Liver (tissue), 9 donors: ENCODE measurements around the gene SELENOF. TPM values are rescaled to one million over a fixed set of nuclear protein-coding genes. Genes with fewer than 3 reads are reported as not detected.

Source experiments
- DNase-seq: peaks from one replicate; pipeline ENCODE4 v3.0.0-alpha.2; 2017; ENCODE audit warnings: low spot score
- H3K27ac ChIP-seq, 2 donors: one replicate each; pipeline ENCODE4 v1.7.0; 2013; ENCODE audit warnings: inconsistent platforms in 2 of 2, low read length in 2 of 2, control low read depth in 1 of 2, low read depth in 1 of 2, mild to moderate bottlenecking in 1 of 2
- H3K27me3 ChIP-seq, 4 donors: one replicate each; pipeline versions ENCODE4 v1.6.1 to v1.7.0; 2013; ENCODE audit warnings: low read length in 3 of 4, inconsistent platforms in 1 of 4, mild to moderate bottlenecking in 1 of 4, moderate library complexity in 1 of 4; ENCODE audit not compliant: control insufficient read depth in 4 of 4, insufficient read depth in 4 of 4
- H3K36me3 ChIP-seq, 4 donors: one replicate each; pipeline versions ENCODE4 v1.6.1 to v1.7.0; 2013; ENCODE audit warnings: low read length in 3 of 4, mild to moderate bottlenecking in 3 of 4, low read depth in 1 of 4, moderate library complexity in 1 of 4; ENCODE audit not compliant: control insufficient read depth in 4 of 4, insufficient read depth in 3 of 4
- H3K4me1 ChIP-seq, 4 donors: one replicate each; pipeline versions ENCODE4 v1.6.1 to v1.7.0; 2013; ENCODE audit warnings: low read length in 3 of 4, mild to moderate bottlenecking in 3 of 4, moderate library complexity in 1 of 4; ENCODE audit not compliant: control insufficient read depth in 4 of 4, insufficient read depth in 4 of 4
- H3K4me3 ChIP-seq, 3 donors: one replicate each; pipeline versions ENCODE4 v1.6.1 to v1.7.0; 2013; ENCODE audit warnings: low read length in 3 of 3, control low read depth in 1 of 3, low read depth in 1 of 3, mild to moderate bottlenecking in 1 of 3
- H3K9ac ChIP-seq, 2 donors: one replicate each; pipeline ENCODE4 v1.7.0; 2013; ENCODE audit warnings: low read length in 2 of 2, mild to moderate bottlenecking in 2 of 2, moderate library complexity in 2 of 2, control low read depth in 1 of 2, low read depth in 1 of 2
- H3K9me3 ChIP-seq, 4 donors: one replicate each; pipeline versions ENCODE4 v1.6.1 to v1.7.0; 2013; ENCODE audit warnings: low read length in 3 of 4; ENCODE audit not compliant: control insufficient read depth in 4 of 4
- ATF3 ChIP-seq: IDR thresholded peaks from 2 replicates; pipeline ENCODE4 v1.6.1; 2016; ENCODE audit warnings: antibody characterized with exemption
- CTCF ChIP-seq: fragments of 150-350 bp; IDR thresholded peaks from 2 replicates; pipeline ENCODE4 v1.5.1; 2017; ENCODE audit warnings: improper control_type of control experiment, low read depth, low read length; ENCODE audit not compliant: missing input control
- EGR1 ChIP-seq, 2 donors: IDR thresholded peaks; 2 replicates each; pipeline ENCODE4 v1.6.1; 2016 to 2018; ENCODE audit warnings: antibody characterized with exemption in 2 of 2, low read depth in 2 of 2
- FOXA1 ChIP-seq: IDR thresholded peaks from 2 replicates; pipeline ENCODE4 v1.6.1; 2016; ENCODE audit warnings: antibody characterized with exemption
- FOXA2 ChIP-seq: IDR thresholded peaks from 2 replicates; pipeline ENCODE4 v1.6.1; 2016; ENCODE audit warnings: antibody characterized with exemption
- GABPA ChIP-seq, 2 donors: IDR thresholded peaks in 1 of 2; conservative IDR thresholded peaks in 1 of 2; 2 replicates each; pipeline ENCODE4 v1.6.1; 2016; ENCODE audit warnings: antibody characterized with exemption in 2 of 2, mild to moderate bottlenecking in 1 of 2, moderate library complexity in 1 of 2
- HNF4A ChIP-seq, 2 donors: conservative IDR thresholded peaks; 2 replicates each; pipeline ENCODE4 v1.6.1; 2016; ENCODE audit warnings: antibody characterized with exemption in 2 of 2, mild to moderate bottlenecking in 2 of 2
- HNF4G ChIP-seq: IDR thresholded peaks from 2 replicates; pipeline ENCODE4 v1.6.1; 2016; ENCODE audit warnings: antibody characterized with exemption
- JUND ChIP-seq, 2 donors: IDR thresholded peaks; 2 replicates each; pipeline ENCODE4 v1.6.1; 2016; ENCODE audit warnings: antibody characterized with exemption in 2 of 2
- MAX ChIP-seq: IDR thresholded peaks from 2 replicates; pipeline ENCODE4 v1.6.1; 2016; ENCODE audit warnings: antibody characterized with exemption
- NR2F2 ChIP-seq: IDR thresholded peaks from 2 replicates; pipeline ENCODE4 v1.6.1; 2016; ENCODE audit warnings: antibody characterized with exemption
- RAD21 ChIP-seq, 2 donors: IDR thresholded peaks; 2 replicates each; pipeline ENCODE4 v1.6.1; 2016; ENCODE audit warnings: antibody characterized with exemption in 2 of 2, mild to moderate bottlenecking in 2 of 2
- REST ChIP-seq: IDR thresholded peaks from 2 replicates; pipeline ENCODE4 v1.6.1; 2016; ENCODE audit warnings: antibody characterized with exemption, mild to moderate bottlenecking
- RXRA ChIP-seq, 2 donors: IDR thresholded peaks; 2 replicates each; pipeline ENCODE4 v1.6.1; 2017 to 2018; ENCODE audit warnings: antibody characterized with exemption in 2 of 2, mild to moderate bottlenecking in 1 of 2
- TAF1 ChIP-seq: conservative IDR thresholded peaks from 2 replicates; pipeline ENCODE4 v1.6.1; 2016; ENCODE audit warnings: antibody characterized with exemption, mild to moderate bottlenecking
- YY1 ChIP-seq: IDR thresholded peaks from 2 replicates; pipeline ENCODE4 v1.6.1; 2016; ENCODE audit warnings: antibody characterized with exemption, mild to moderate bottlenecking
- ZBTB33 ChIP-seq: IDR thresholded peaks from 2 replicates; pipeline ENCODE4 v1.6.1; 2016; ENCODE audit warnings: antibody characterized with exemption
- WGBS: extraction: QIAGEN DNeasy Blood & Tissue Kit; methylation state at CpG from one replicate; pipeline ENCODE4 v1.1.7; 2013; 5-methylcytosine and 5-hydroxymethylcytosine counted together
- polyA plus RNA-seq, 2 donors: library from polyadenylated mRNA; stranded (reverse) in 1 of 2; unstranded in 1 of 2; fragments of 200-250 nt in 1 of 2; fragments of >200 nt in 1 of 2; fragmentation: Nextera tagmentation in 1 of 2; extraction: Ambion mirVana in 1 of 2; gene quantifications; one replicate each; pipeline versions ENCODE4 v1.2.1 to v1.2.3, GENCODE V29; 2013 to 2015
- total RNA-seq, 2 donors: library from RNA; depleted of rRNA; stranded (reverse); fragments of >200 nt; gene quantifications; one replicate each; pipeline ENCODE4 v1.2.3, GENCODE V29; 2014
- donor health status: healthy.
- donor health status: healthy.
- donor health status: healthy.
- donor health status: healthy.
- donor health status: healthy.

SELENOF gene
- total and polyA plus RNA-seq, 4 donors = 80.4 to 143 (median 99.7) TPM

GRCh38 chr1:86823386-86823785, 90.5 kb downstream of the SELENOF start:
- Histone ChIP-seq H3K27ac (no peak overlapping the region), H3K9ac (no peak overlapping the region), H3K9me3 (no peaks in the 10 kb centered on the region), H3K36me3 (no peaks in the 10 kb centered on the region), H3K4me1 (peaks cover 4 to 12% (median 7%) of the 10 kb centered on the region in 4 donors), H3K27me3 (no peaks in the 10 kb centered on the region), H3K4me3 (no peak overlapping the region)
- no peak for DNase-seq
- WGBS = 63% methylated on average over 2 of the region's 2 CpGs
- TF ChIP-seq ZBTB33 (no peak), JUND (IDR thresholded peaks at IDR 0.05) (no peak), HNF4A (conservative IDR thresholded peaks at IDR 0.05) (no peak), YY1 (no peak), TAF1 (no peak), RXRA (IDR thresholded peaks at IDR 0.05) (no peak), CTCF (no peak), REST (no peak), ATF3 (no peak), HNF4G (no peak)

- H3K27me3 ChIP-seq = no peaks in the 10 kb centered on the region
- H3K36me3 ChIP-seq = no peaks in the 10 kb centered on the region
- no peak overlapping the region for H3K27ac ChIP-seq
- DNase-seq = no peak
- no peaks in the 10 kb centered on the region for H3K9me3 ChIP-seq
- H3K4me1 ChIP-seq = peaks cover 4 to 12% (median 7%) of the 10 kb centered on the region in 4 donors
- no peak overlapping the region for H3K9ac ChIP-seq
- no peak overlapping the region for H3K4me3 ChIP-seq
- WGBS = 64% methylated on average over 4 of the region's 4 CpGs
- no peak for TF ChIP-seq FOXA2
- TF ChIP-seq NR2F2 = no peak
- no peak for TF ChIP-seq JUND (IDR thresholded peaks at IDR 0.05)
- no peak for TF ChIP-seq RAD21 (IDR thresholded peaks at IDR 0.05)
- TF ChIP-seq GABPA (IDR thresholded peaks at IDR 0.05 in 1 of 2, conservative IDR thresholded peaks at IDR 0.05 in 1 of 2) = no peak
- no peak for TF ChIP-seq HNF4A (conservative IDR thresholded peaks at IDR 0.05)
- TF ChIP-seq FOXA1 = no peak
- no peak for TF ChIP-seq MAX
- no peak for TF ChIP-seq ATF3
- TF ChIP-seq HNF4G = no peak
- no peak for TF ChIP-seq EGR1 (IDR thresholded peaks at IDR 0.05; ENCODE audit: low read depth in 2 of 2)
- TF ChIP-seq REST = no peak
- no peak for TF ChIP-seq CTCF
These were observed 91.5 kb downstream of the SELENOF start for GRCh38 chr1:86822459-86822858.
